Caco-2 (cell line): ENCODE data around the gene TOR2A. TPM values are rescaled to one million over a fixed set of nuclear protein-coding genes. Genes with fewer than 3 reads are reported as not detected.

Experiments used
- BruUV-seq: library from RNA; stranded (reverse); fragments of 400-500 nt; replicated peaks from 2 replicates; lab custom pipeline; 2021; lab: Mats Ljungman, UMichigan
- CTCF ChIA-PET: fragments of 300-600 bp; sonication (Branson Sonifier 250); formaldehyde crosslinking; loops from one replicate; lab custom pipeline; 2022; ENCODE audit warnings: antibody characterized with exemption; lab: Charles Lee
- POLR2A ChIA-PET: fragments of 300-600 bp; sonication (Branson Sonifier 250); formaldehyde crosslinking; loops from one replicate; lab custom pipeline; 2022; ENCODE audit warnings: antibody characterized with exemption; lab: Charles Lee
- DNase-seq, 2 experiments: peaks; one replicate each; pipeline versions ENCODE4 v3.0.0 to v3.0.0-alpha.2; 2020 to 2022
- H3K27me3 ChIP-seq: replicated peaks from 2 replicates; pipeline ENCODE4 v1.6.0; 2011; ENCODE audit warnings: low read length; ENCODE audit not compliant: control insufficient read depth, insufficient read depth
- H3K36me3 ChIP-seq: 2 replicates; pipeline ENCODE4 v1.5.1; 2011; ENCODE audit warnings: low read length; ENCODE audit not compliant: control insufficient read depth, insufficient read depth
- H3K4me1 ChIP-seq: fragments of 250-450 bp; sonication (Bioruptor Pico); 2 replicates; pipeline ENCODE4 v1.5.1; 2020; ENCODE audit warnings: mild to moderate bottlenecking
- H3K4me3 ChIP-seq: 2 replicates; pipeline ENCODE4 v1.5.1; 2011; ENCODE audit warnings: low read depth, mild to moderate bottlenecking, control low read depth, low read length
- H3K9me3 ChIP-seq: fragments of 250-450 bp; sonication (Bioruptor Pico); 2 replicates; pipeline ENCODE4 v1.5.1; 2020; ENCODE audit warnings: mild to moderate bottlenecking, moderate library complexity
- H3K27ac Mint-ChIP-seq: one replicate; pipeline ENCODE4 v1.8.0; 2022; ENCODE audit warnings: mixed read lengths; ENCODE audit not compliant: unreplicated experiment
- H3K27me3 Mint-ChIP-seq: one replicate; pipeline ENCODE4 v1.8.0; 2022; ENCODE audit warnings: mixed read lengths; ENCODE audit not compliant: insufficient read depth, unreplicated experiment
- H3K36me3 Mint-ChIP-seq: one replicate; pipeline ENCODE4 v1.8.0; 2022; ENCODE audit warnings: mild to moderate bottlenecking, mixed read lengths; ENCODE audit not compliant: insufficient read depth, unreplicated experiment
- H3K4me1 Mint-ChIP-seq: one replicate; pipeline ENCODE4 v1.8.0; 2022; ENCODE audit warnings: low read depth, mixed read lengths; ENCODE audit not compliant: unreplicated experiment
- H3K4me3 Mint-ChIP-seq: one replicate; pipeline ENCODE4 v1.8.0; 2022; ENCODE audit warnings: mild to moderate bottlenecking, moderate library complexity, mixed read lengths; ENCODE audit not compliant: unreplicated experiment
- H3K9me3 Mint-ChIP-seq: one replicate; pipeline ENCODE4 v1.8.0; 2022; ENCODE audit warnings: mixed read lengths; ENCODE audit not compliant: unreplicated experiment
- CTCF ChIP-seq, 2 experiments: fragments of 200-600 bp in 1 of 2; IDR thresholded peaks; 1 replicate in 1 of 2; 2 replicates in 1 of 2; pipeline versions ENCODE4 v1.5.1 to v1.8.0; 2011 to 2022; ENCODE audit warnings: antibody characterized with exemption in 1 of 2, control low read depth in 1 of 2, inconsistent platforms in 1 of 2, low read depth in 1 of 2, low read length in 1 of 2, mild to moderate bottlenecking in 1 of 2, moderate library complexity in 1 of 2; ENCODE audit not compliant: insufficient read depth in 1 of 2, severe bottlenecking in 1 of 2, unreplicated experiment in 1 of 2
- intact Hi-C: fragments of 100-400 bp; cut with micrococcal nuclease; formaldehyde crosslinking; loops from one replicate; pipeline ENCODE4 v1.10.0; 2022; ENCODE audit not compliant: unreplicated experiment
- total RNA-seq: library from RNA; stranded (reverse); gene quantifications from 2 replicates; pipeline ENCODE4 v1.2.3, GENCODE V29; 2022

Gene TOR2A
- total RNA-seq, 1 experiment from 2014 or later: 12.9 TPM

DNA sequence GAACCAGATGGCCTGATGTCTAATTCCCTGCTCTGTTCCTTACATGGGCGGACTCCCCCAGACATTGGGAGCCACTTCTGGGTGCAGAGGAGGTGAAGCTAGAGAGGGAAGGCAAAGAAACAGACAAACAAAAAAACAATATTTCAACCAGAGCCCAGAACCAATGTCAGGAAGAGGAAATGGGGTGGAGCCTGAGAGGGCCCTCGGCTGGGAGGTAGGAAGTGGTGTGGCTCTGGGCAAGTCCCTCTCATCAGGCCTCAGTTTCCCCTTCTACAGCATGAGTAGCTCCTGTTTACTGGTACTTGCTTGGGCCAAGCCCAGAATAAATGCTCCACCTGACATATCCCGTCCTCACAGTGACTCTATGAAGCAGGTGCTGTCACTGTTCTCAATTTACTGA lies 32.3 kb upstream of the TOR2A start:
- Histone ChIP-seq H3K4me3 (no peak overlapping the region), H3K9me3 (no peaks in the 10 kb centered on the region), H3K27me3 (no peaks in the 10 kb centered on the region), H3K4me1 (no peaks in the 10 kb centered on the region), H3K36me3 (no peaks in the 10 kb centered on the region)
- intact Hi-C loops: no loop called here
- H3K36me3 Mint-ChIP-seq: no peaks in the 10 kb centered on the region
- H3K27me3 Mint-ChIP-seq: peaks cover 9% of the 10 kb centered on the region
- TF ChIP-seq CTCF (IDR thresholded peaks at IDR 0.05; ENCODE audit: insufficient read depth in 1 of 2, low read depth in 1 of 2, low read length in 1 of 2, severe bottlenecking in 1 of 2, unreplicated experiment in 1 of 2): no peak
- no peaks in the 10 kb centered on the region for H3K9me3 Mint-ChIP-seq
- no peaks in the 10 kb centered on the region for H3K4me1 Mint-ChIP-seq
- POLR2A ChIA-PET: no interaction called here
- H3K27ac Mint-ChIP-seq: no peak overlapping the region
- DNase-seq: no peak
- CTCF ChIA-PET: interaction anchor here (0.6 kb wide), 1 partner anchor 9 kb away, joined by 3 read pairs; no protein-coding TSS in a partner anchor
- BruUV-seq: no TSS peak
- no peak overlapping the region for H3K4me3 Mint-ChIP-seq

GRCh38 chr9:127765418-127765817 lies 30.3 kb upstream of the TOR2A start:
- POLR2A ChIA-PET: no interaction called here
- no TSS peak for BruUV-seq
- CTCF ChIA-PET: no interaction called here
- no peak for TF ChIP-seq CTCF (IDR thresholded peaks at IDR 0.05; ENCODE audit: insufficient read depth in 1 of 2, low read depth in 1 of 2, low read length in 1 of 2, severe bottlenecking in 1 of 2, unreplicated experiment in 1 of 2)
- Mint-ChIP-seq H3K9me3 (no peaks in the 10 kb centered on the region), H3K4me1 (no peaks in the 10 kb centered on the region), H3K36me3 (no peaks in the 10 kb centered on the region), H3K27me3 (peaks cover 10% of the 10 kb centered on the region), H3K27ac (no peak overlapping the region), H3K4me3 (no peak overlapping the region)
- no peak for DNase-seq
- intact Hi-C loops: no loop called here
- no peaks in the 10 kb centered on the region for H3K4me1 ChIP-seq
- H3K9me3 ChIP-seq: no peaks in the 10 kb centered on the region
- H3K36me3 ChIP-seq: no peaks in the 10 kb centered on the region
- H3K4me3 ChIP-seq: no peak overlapping the region
- no peaks in the 10 kb centered on the region; the same call in 1 of the 2 replicates for H3K27me3 ChIP-seq

DNA sequence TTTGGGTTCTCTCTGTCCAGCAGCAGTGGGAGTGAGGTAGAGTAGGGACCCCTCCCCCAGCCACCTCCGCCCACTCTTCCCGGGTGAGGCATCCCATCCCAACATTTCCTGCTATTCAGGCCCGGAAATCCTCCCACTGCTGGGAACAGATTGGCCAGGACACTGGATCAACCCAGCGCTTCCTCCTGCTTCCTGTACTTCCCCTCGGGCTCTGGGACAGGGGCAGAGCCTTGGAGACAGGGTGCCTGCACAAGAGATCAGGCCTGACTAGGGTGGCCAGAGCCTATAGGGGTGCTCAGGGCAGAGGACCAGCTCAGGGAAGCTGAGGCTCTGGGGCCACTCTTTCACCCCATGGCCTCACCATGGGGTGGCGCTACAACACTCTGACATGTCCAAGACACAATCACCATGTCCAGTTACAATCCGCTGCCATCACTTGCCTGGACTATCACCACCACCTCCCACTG lies 28.9 kb upstream of the TOR2A start:
- BruUV-seq: no TSS peak
- Mint-ChIP-seq H3K4me3 (no peak overlapping the region), H3K9me3 (no peaks in the 10 kb centered on the region), H3K4me1 (no peaks in the 10 kb centered on the region), H3K27me3 (peaks cover 10% of the 10 kb centered on the region), H3K27ac (no peak overlapping the region), H3K36me3 (no peaks in the 10 kb centered on the region)
- intact Hi-C loops: no loop called here
- CTCF ChIA-PET: no interaction called here
- POLR2A ChIA-PET: no interaction called here
- Histone ChIP-seq H3K4me1 (no peaks in the 10 kb centered on the region), H3K27me3 (no peaks in the 10 kb centered on the region; the same call in 1 of the 2 replicates), H3K36me3 (no peaks in the 10 kb centered on the region), H3K4me3 (no peak overlapping the region), H3K9me3 (no peaks in the 10 kb centered on the region)
- no peak for DNase-seq
- TF ChIP-seq CTCF (IDR thresholded peaks at IDR 0.05; ENCODE audit: insufficient read depth in 1 of 2, low read depth in 1 of 2, low read length in 1 of 2, severe bottlenecking in 1 of 2, unreplicated experiment in 1 of 2): no peak
